Peyer's patch (tissue), 4 donors: ENCODE results near the gene HELLS.

Source experiments
- CTCF ChIP-seq, 6 experiments: fragments of 450-650 bp in 4 of 6; fragments of 200-600 bp in 2 of 6; sonication (generic) in 1 of 6; IDR thresholded peaks; one replicate each; pipeline ENCODE4 v1.5.1; 2017 to 2019; ENCODE audit warnings: antibody characterized with exemption in 6 of 6, mild to moderate bottlenecking in 3 of 6, moderate library complexity in 1 of 6
- POLR2A ChIP-seq, 2 donors: fragments of 450-650 bp; IDR thresholded peaks; one replicate each; pipeline ENCODE4 v1.5.1; 2017; ENCODE audit warnings: antibody characterized with exemption in 2 of 2, mild to moderate bottlenecking in 2 of 2, moderate library complexity in 2 of 2

- no peak for TF ChIP-seq CTCF (IDR thresholded peaks at IDR 0.05)
- TF ChIP-seq POLR2A (IDR thresholded peaks at IDR 0.05) = no peak
Observed at GRCh38 chr10:94546901-94547185, 1.3 kb downstream of the HELLS start.
